K562 treated with DMSO at 1 percent for 24 hours (cell line): Measurements from ENCODE around the gene KDM3B. TPM values are rescaled to one million over a fixed set of nuclear protein-coding genes. Genes with fewer than 3 reads are reported as not detected.

Experiments
- total RNA-seq: library from RNA; unstranded; fragments of 300-600 nt; gene quantifications from 2 replicates; pipeline ENCODE4 v1.2.3, GENCODE V29; 2022; ENCODE audit warnings: low read depth; ENCODE audit not compliant: insufficient read depth

The KDM3B gene
- total RNA-seq, result 37.3 and 43.6 TPM in 2 replicates

DNA sequence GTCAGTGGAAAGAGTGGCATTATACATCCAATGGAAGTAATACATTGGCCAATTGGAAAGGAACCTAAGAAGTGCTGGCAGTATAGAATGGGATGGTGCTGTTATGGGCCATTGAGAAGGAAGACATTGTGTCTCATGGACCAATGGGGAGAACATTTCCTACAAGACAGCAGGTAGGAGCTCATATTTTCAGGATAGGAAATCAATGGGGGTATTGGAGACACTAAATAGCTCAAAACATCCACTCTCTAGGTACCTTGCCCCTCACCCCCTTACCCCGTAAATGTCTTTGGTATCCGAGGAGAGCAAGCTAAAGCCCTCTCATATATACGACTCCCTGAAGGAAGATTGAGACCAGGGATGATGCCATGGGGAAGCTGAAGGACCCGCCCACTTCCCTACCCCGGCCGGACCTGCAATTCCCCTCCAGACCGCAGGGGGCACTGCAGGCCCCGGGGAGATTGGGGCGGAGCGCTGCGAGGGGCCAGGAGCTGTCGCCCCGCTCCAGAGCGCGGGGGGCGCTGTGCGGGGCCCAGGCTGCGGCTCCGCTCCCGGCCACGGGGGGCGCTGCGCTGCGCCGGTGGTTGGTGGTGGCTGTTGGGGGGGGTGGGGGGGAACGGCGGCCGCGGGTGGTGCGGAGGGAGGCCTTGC, at the start of gene KDM3B:
TSS of gene KDM3B (plus strand) at position 615 of the 651 bp plus-strand sequence. CDS start 111 bp downstream, outside the sequence.

GRCh38 chr5:138331449-138332368, 20.8 kb upstream of the KDM3B start, which contains the start of gene CDC25C:
Gene CDC25C, minus strand, starts transcription at chr5:138331804. Its CDS starts 624 bp downstream, at chr5:138331180.

GRCh38 chr5:138337685-138338410, 14.6 kb upstream of the KDM3B start, which contains the start of gene FAM53C:
Gene FAM53C, plus strand, starts transcription at chr5:138338266. Its CDS starts 3,070 bp downstream, at chr5:138341336.

GRCh38 chr5:138438724-138439476, 86.4 kb downstream of the KDM3B start, which contains the start of gene REEP2:
Gene REEP2, plus strand, starts transcription at chr5:138439057. Its CDS starts 152 bp downstream, at chr5:138439209.

DNA sequence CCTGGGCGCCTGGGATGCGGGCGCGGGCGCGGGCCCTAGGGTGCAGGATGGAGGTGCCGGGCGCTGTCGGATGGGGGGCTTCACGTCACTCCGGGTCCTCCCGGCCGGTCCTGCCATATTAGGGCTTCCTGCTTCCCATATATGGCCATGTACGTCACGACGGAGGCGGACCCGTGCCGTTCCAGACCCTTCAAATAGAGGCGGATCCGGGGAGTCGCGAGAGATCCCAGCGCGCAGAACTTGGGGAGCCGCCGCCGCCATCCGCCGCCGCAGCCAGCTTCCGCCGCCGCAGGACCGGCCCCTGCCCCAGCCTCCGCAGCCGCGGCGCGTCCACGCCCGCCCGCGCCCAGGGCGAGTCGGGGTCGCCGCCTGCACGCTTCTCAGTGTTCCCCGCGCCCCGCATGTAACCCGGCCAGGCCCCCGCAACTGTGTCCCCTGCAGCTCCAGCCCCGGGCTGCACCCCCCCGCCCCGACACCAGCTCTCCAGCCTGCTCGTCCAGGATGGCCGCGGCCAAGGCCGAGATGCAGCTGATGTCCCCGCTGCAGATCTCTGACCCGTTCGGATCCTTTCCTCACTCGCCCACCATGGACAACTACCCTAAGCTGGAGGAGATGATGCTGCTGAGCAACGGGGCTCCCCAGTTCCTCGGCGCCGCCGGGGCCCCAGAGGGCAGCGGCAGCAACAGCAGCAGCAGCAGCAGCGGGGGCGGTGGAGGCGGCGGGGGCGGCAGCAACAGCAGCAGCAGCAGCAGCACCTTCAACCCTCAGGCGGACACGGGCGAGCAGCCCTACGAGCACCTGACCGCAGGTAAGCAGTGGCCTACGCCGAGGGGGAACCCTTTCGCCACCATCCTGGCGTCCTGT, 113.0 kb downstream of the KDM3B start, which contains the start of gene EGR1:
TSS of gene EGR1 (plus strand) at position 219 of the 864 bp plus-strand sequence. CDS start at position 502, 283 bp downstream.

Other genes with a start within 250 kb of the KDM3B start
- gene NME5, start 213.3 kb upstream of the KDM3B start, total RNA-seq, result not detected in 2 replicates
- 74.3 and 78.1 TPM in 2 replicates for gene BRD8, start 174.1 kb upstream of the KDM3B start, total RNA-seq
- 35.3 and 39.0 TPM in 2 replicates for gene KIF20A, start 173.6 kb upstream of the KDM3B start, total RNA-seq
- 25.8 and 29.6 TPM in 2 replicates for gene CDC23, start 139.4 kb upstream of the KDM3B start, total RNA-seq
- gene GFRA3, start 78.1 kb upstream of the KDM3B start, total RNA-seq, result not detected in 2 replicates
- 35.8 and 39.8 TPM in 2 replicates for gene CDC25C, start 20.9 kb upstream of the KDM3B start, total RNA-seq
- 49.6 and 54.5 TPM in 2 replicates for gene FAM53C, start 14.4 kb upstream of the KDM3B start, total RNA-seq
- 2.1 TPM in 2 replicates for gene REEP2, start 86.4 kb downstream of the KDM3B start, total RNA-seq
- 22.3 and 23.1 TPM in 2 replicates for gene EGR1, start 112.8 kb downstream of the KDM3B start, total RNA-seq
- gene ETF1, start 190.6 kb downstream of the KDM3B start, total RNA-seq, result 47.5 and 58.4 TPM in 2 replicates
- gene HSPA9, start 222.7 kb downstream of the KDM3B start, total RNA-seq, result 217 and 224 TPM in 2 replicates